HEK293 (cell line): Measurements from ENCODE around the gene CDH3.

Experiments
- CTCF ChIP-seq: fragments of 450-650 bp; formaldehyde crosslinking; IDR thresholded peaks from 2 replicates; pipeline ENCODE4 v1.5.1; 2016; ENCODE audit warnings: missing biosample characterization, missing genetic modification characterization
- KLF1 ChIP-seq: fragments of 450-650 bp; formaldehyde crosslinking; IDR thresholded peaks from 2 replicates; pipeline ENCODE4 v1.5.1; 2016; ENCODE audit warnings: missing biosample characterization, missing genetic modification characterization
- PRDM2 ChIP-seq: fragments of 450-650 bp; formaldehyde crosslinking; IDR thresholded peaks from 2 replicates; pipeline ENCODE4 v1.5.1; 2016; ENCODE audit warnings: missing biosample characterization, missing genetic modification characterization, borderline replicate concordance
- REST ChIP-seq: fragments of 450-650 bp; formaldehyde crosslinking; IDR thresholded peaks from 2 replicates; pipeline ENCODE4 v1.5.1; 2016; ENCODE audit warnings: missing biosample characterization, missing genetic modification characterization
- SALL2 ChIP-seq: fragments of 450-650 bp; formaldehyde crosslinking; IDR thresholded peaks from 2 replicates; pipeline ENCODE4 v1.5.0; 2017; ENCODE audit warnings: missing biosample characterization, mild to moderate bottlenecking, missing genetic modification characterization, borderline replicate concordance
- TCF7L2 ChIP-seq: IDR thresholded peaks from 2 replicates; pipeline ENCODE4 v1.6.1; 2011; ENCODE audit warnings: low read depth, mild to moderate bottlenecking, inconsistent platforms, low read length, moderate library complexity, borderline replicate concordance
- YY1 ChIP-seq: fragments of 450-650 bp; formaldehyde crosslinking; IDR thresholded peaks from 2 replicates; pipeline ENCODE4 v1.5.1; 2018; ENCODE audit warnings: missing biosample characterization, missing genetic modification characterization
- ZNF202 ChIP-seq: fragments of 450-650 bp; formaldehyde crosslinking; IDR thresholded peaks from 2 replicates; pipeline ENCODE4 v1.5.1; 2016; ENCODE audit warnings: missing biosample characterization, missing genetic modification characterization, borderline replicate concordance
- ZNF248 ChIP-seq: fragments of 450-650 bp; formaldehyde crosslinking; IDR thresholded peaks from 2 replicates; pipeline ENCODE4 v1.5.1; 2017; ENCODE audit warnings: missing biosample characterization, missing genetic modification characterization
- ZNF311 ChIP-seq: fragments of 450-650 bp; formaldehyde crosslinking; IDR thresholded peaks from 2 replicates; pipeline ENCODE4 v1.5.1; 2017; ENCODE audit warnings: missing biosample characterization, missing genetic modification characterization, borderline replicate concordance
- ZNF488 ChIP-seq: fragments of 450-650 bp; formaldehyde crosslinking; IDR thresholded peaks from 2 replicates; pipeline ENCODE4 v1.5.1; 2016; ENCODE audit warnings: missing biosample characterization, missing genetic modification characterization
- ZNF629 ChIP-seq: fragments of 450-650 bp; formaldehyde crosslinking; IDR thresholded peaks from 2 replicates; pipeline ENCODE4 v1.5.1; 2017; ENCODE audit warnings: missing biosample characterization, missing genetic modification characterization
- TF ChIP-seq, protein P1 (sequence below): fragments of 450-650 bp; formaldehyde crosslinking; IDR thresholded peaks from 2 replicates; pipeline ENCODE4 v1.5.1; 2016; ENCODE audit warnings: missing biosample characterization, missing genetic modification characterization, borderline replicate concordance
- TF ChIP-seq, protein P2 (sequence below): fragments of 450-650 bp; IDR thresholded peaks from 2 replicates; pipeline ENCODE4 v1.5.1; 2018; ENCODE audit warnings: missing biosample characterization, mild to moderate bottlenecking, missing genetic modification characterization

- TF ChIP-seq CTCF (tag by site-specific recombination) (no peak), ZNF202 (no peak), REST (tag by site-specific recombination) (no peak), ZNF311 (no peak), ZNF629 (tag by site-specific recombination) (no peak), PRDM2 (tag by site-specific recombination) (no peak), YY1 (tag by site-specific recombination) (no peak), ZNF488 (tag by site-specific recombination) (no peak), SALL2 (tag by site-specific recombination) (no peak), TCF7L2 (no peak), KLF1 (tag by site-specific recombination) (no peak), ZNF248 (no peak)
- TF ChIP-seq, protein P1, sequence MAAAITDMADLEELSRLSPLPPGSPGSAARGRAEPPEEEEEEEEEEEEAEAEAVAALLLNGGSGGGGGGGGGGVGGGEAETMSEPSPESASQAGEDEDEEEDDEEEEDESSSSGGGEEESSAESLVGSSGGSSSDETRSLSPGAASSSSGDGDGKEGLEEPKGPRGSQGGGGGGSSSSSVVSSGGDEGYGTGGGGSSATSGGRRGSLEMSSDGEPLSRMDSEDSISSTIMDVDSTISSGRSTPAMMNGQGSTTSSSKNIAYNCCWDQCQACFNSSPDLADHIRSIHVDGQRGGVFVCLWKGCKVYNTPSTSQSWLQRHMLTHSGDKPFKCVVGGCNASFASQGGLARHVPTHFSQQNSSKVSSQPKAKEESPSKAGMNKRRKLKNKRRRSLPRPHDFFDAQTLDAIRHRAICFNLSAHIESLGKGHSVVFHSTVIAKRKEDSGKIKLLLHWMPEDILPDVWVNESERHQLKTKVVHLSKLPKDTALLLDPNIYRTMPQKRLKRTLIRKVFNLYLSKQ (tag by site-specific recombination), result no peak
- TF ChIP-seq, protein P2, sequence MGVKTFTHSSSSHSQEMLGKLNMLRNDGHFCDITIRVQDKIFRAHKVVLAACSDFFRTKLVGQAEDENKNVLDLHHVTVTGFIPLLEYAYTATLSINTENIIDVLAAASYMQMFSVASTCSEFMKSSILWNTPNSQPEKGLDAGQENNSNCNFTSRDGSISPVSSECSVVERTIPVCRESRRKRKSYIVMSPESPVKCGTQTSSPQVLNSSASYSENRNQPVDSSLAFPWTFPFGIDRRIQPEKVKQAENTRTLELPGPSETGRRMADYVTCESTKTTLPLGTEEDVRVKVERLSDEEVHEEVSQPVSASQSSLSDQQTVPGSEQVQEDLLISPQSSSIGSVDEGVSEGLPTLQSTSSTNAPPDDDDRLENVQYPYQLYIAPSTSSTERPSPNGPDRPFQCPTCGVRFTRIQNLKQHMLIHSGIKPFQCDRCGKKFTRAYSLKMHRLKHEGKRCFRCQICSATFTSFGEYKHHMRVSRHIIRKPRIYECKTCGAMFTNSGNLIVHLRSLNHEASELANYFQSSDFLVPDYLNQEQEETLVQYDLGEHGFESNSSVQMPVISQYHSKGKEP (tag by site-specific recombination), result no peak
Observed at GRCh38 chr16:68715471-68715870, 70.4 kb downstream of the CDH3 start.
